Measurements from ENCODE around the gene S100A4.

GRCh38 chr1:153536671-153537375 is 8.8 kb downstream of the S100A4 start:
- TF ChIP-seq, protein P1, sequence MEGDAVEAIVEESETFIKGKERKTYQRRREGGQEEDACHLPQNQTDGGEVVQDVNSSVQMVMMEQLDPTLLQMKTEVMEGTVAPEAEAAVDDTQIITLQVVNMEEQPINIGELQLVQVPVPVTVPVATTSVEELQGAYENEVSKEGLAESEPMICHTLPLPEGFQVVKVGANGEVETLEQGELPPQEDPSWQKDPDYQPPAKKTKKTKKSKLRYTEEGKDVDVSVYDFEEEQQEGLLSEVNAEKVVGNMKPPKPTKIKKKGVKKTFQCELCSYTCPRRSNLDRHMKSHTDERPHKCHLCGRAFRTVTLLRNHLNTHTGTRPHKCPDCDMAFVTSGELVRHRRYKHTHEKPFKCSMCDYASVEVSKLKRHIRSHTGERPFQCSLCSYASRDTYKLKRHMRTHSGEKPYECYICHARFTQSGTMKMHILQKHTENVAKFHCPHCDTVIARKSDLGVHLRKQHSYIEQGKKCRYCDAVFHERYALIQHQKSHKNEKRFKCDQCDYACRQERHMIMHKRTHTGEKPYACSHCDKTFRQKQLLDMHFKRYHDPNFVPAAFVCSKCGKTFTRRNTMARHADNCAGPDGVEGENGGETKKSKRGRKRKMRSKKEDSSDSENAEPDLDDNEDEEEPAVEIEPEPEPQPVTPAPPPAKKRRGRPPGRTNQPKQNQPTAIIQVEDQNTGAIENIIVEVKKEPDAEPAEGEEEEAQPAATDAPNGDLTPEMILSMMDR (IDR thresholded peaks at IDR 0.05): no peak
- no peak for TF ChIP-seq ZFX (IDR thresholded peaks at IDR 0.05; ENCODE audit: borderline replicate concordance)

Data from 22Rv1 (cell line).